ENCODE results near the gene CADM2.

CADM2 gene

DNA sequence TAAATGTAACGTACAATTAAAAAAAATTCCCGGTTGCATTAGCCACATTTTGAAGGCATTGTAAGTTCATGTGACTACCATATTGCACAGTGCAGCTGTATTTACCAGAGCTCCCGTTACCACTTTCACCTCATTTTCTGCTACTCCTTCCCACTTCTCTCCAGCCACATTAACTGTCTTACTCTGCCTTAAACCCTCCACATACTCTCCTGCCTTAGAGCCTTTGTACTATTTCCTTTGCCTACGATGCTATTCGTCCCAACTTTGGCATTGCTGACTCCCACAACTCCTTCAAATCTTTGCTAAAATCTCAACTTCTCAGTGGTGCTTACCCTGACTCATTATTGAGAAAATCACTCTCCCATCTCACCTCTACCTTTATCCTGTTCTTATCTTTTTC, 115.2 kb downstream of the CADM2 start:
- TF ChIP-seq CTCF (IDR thresholded peaks at IDR 0.05; ENCODE audit: insufficient read depth, missing control alignments) = no peak
- FAIRE-seq (no peak), DNase-seq (ENCODE audit: insufficient read length, low spot score) (no peak)

DNA sequence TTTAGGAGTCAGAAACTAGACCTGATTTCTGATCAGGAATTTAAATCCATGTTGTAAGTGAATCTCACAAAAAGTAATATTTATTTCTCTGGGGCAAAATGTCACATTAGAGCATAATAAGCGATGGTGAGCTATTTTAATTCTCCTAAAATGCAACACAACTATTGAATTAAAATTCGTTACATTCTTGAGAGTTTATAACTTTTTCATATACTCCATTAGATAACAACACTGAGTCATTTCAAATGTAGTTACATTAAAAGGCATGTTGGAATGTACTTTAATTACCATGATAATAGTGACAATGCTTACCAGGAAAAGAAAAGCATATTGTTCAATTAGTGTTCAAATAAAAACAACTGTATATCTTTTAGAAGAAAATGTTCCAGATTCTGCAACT, 116.9 kb downstream of the CADM2 start:
- DNase-seq (ENCODE audit: insufficient read length, low spot score) (no peak), FAIRE-seq (no peak)
- no peak for TF ChIP-seq CTCF (IDR thresholded peaks at IDR 0.05; ENCODE audit: insufficient read depth, missing control alignments)

GRCh38 chr3:85077018-85077417, 118.2 kb downstream of the CADM2 start:
- FAIRE-seq (no peak), DNase-seq (ENCODE audit: insufficient read length, low spot score) (no peak)
- TF ChIP-seq CTCF (IDR thresholded peaks at IDR 0.05; ENCODE audit: insufficient read depth, missing control alignments) = no peak

DNA sequence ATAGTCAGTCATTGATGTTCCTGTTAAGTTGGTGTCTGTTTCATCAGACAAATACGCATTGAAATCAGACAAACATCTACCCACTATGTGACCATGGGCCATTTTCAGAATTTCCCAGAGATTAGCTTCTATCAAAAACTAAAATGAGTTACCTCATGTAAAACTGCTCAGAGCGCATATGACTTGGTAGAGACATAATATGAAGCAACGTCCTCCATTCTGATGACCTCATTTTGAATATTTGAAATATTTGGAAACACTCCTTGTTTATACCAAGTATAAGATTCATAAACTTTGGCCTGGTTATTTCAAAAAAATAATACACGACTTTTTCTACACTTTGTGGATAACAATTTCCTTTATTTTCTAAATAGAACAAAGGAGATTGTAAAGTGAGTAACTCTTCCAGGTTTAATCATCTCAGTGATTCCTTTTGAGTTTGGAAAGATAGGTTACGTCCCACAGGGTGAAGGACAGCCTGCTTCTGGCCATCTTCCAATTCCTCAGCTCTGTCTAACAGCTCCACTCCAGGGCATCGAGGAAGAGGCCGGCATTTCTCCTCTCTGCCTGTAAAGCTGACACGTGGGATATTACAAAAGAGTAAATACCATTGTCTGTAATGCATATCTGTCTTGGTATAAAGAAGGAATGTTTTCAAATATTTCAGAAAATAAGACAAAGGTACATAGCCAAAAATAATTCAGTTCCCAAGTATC, 122.6 kb downstream of the CADM2 start:
- DNase-seq (ENCODE audit: insufficient read length, low spot score) = no peak
- no peak for TF ChIP-seq CTCF (IDR thresholded peaks at IDR 0.05; ENCODE audit: insufficient read depth, missing control alignments)
- FAIRE-seq = no peak

- FAIRE-seq = no peak
- TF ChIP-seq CTCF (IDR thresholded peaks at IDR 0.05; ENCODE audit: insufficient read depth, missing control alignments) = no peak
Measured at GRCh38 chr3:85090495-85090894, 131.7 kb downstream of the CADM2 start.

DNA sequence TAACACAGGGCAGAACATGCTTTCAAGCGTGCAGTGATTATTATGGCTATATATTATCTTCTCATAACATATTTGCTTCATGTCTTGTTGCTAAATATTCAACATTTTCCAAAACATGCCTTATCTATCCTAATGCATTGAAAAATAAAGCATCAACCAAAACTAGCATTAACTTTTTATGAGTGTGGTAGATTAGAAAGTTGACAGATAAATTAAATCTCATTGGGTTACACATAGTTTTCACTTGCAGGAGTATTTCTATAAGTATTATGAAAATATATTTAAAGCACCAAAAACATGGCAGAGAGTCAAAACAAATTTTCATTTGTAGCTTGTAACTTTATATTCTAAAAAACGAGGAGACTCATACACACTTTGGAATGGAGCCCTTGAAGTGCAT, 141.5 kb downstream of the CADM2 start:
- no peak for DNase-seq (ENCODE audit: insufficient read length, low spot score)
- TF ChIP-seq CTCF (IDR thresholded peaks at IDR 0.05; ENCODE audit: insufficient read depth, missing control alignments) = no peak
- FAIRE-seq = no peak

More at GRCh38 chr3:85090495-85090894, 131.7 kb downstream of the CADM2 start:
- DNase-seq (ENCODE audit: insufficient read length, low spot score) = no peak

DNA sequence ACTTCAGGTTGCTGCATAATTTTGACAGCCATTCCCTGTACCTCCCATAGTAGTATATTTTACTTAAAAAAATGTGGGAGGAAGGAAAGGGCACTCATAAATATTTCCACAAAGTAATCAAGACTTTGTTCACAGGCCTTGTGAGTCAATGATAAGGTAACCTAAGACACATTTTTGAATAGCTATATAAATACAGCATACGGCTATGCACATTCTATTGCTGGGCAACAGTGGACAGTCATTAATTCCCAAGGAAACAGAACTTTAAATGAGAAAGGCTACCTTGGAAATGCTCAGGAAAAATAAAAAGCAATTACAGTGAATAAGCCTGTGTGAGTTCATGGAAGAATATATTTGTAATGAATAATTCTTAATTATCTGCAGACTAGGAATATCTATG, 144.0 kb downstream of the CADM2 start:
- no peak for TF ChIP-seq CTCF (IDR thresholded peaks at IDR 0.05; ENCODE audit: insufficient read depth, missing control alignments)
- FAIRE-seq = no peak
- no peak for DNase-seq (ENCODE audit: insufficient read length, low spot score)
